GM12878 (cell line): ENCODE data around the gene BRSK2. TPM values are rescaled to one million over a fixed set of nuclear protein-coding genes. Genes with fewer than 3 reads are reported as not detected.

Source experiments
- ATAC-seq: fragments of 200-7000 bp; cut with Tn5 transposase; 3 replicates; pipeline ENCODE4 v1.9.1; 2020; ENCODE audit warnings: mild to moderate bottlenecking, moderate library complexity
- Bru-seq: library from RNA; stranded (reverse); fragments of 400-500 nt; gene quantifications from one replicate; lab custom pipeline; 2021; lab: Mats Ljungman, UMichigan
- BruChase-seq, 2 experiments: library from RNA; stranded (reverse); fragments of 400-500 nt; gene quantifications; one replicate each; lab custom pipeline; 2021; lab: Mats Ljungman, UMichigan
- BruUV-seq: library from RNA; stranded (reverse); fragments of 400-500 nt; replicated peaks from 2 replicates; lab custom pipeline; 2021; lab: Mats Ljungman, UMichigan
- CTCF ChIA-PET: fragments of 300-600 bp; sonication (Branson Sonifier 250); formaldehyde crosslinking; extraction: SDS; loops from one replicate; lab custom pipeline; 2021; ENCODE audit warnings: inconsistent platforms; lab: Yijun Ruan, JAX
- POLR2A ChIA-PET: fragments of 350-600 bp; formaldehyde crosslinking; extraction: SDS; loops from one replicate; lab custom pipeline; 2021; ENCODE audit warnings: inconsistent platforms; lab: Charles Lee
- RAD21 ChIA-PET: fragments of 300-600 bp; sonication (Branson Sonifier 250); formaldehyde crosslinking; loops from one replicate; lab custom pipeline; 2023; ENCODE audit warnings: antibody characterized with exemption; ENCODE audit not compliant: unreplicated experiment; lab: Charles Lee
- SMC1A ChIA-PET: fragments of 300-600 bp; sonication (Branson Sonifier 250); formaldehyde crosslinking; loops from one replicate; lab custom pipeline; 2023; ENCODE audit not compliant: unreplicated experiment, uncharacterized antibody; lab: Charles Lee
- DNase-seq: peaks from one replicate; pipeline ENCODE4 v3.0.0-alpha.2; 2011; ENCODE audit warnings: low read depth, low spot score
- FAIRE-seq: peaks from 3 replicates; lab custom pipeline; 2011; peaks lifted over from hg19 to GRCh38; lab: Jason Lieb, UNC
- H2AFZ ChIP-seq: 2 replicates; pipeline ENCODE4 v1.6.0; 2011; ENCODE audit warnings: low read depth, low read length, control low read depth; ENCODE audit not compliant: control insufficient read depth
- H3K27ac ChIP-seq: 2 replicates; pipeline ENCODE4 v1.5.1; 2011; ENCODE audit warnings: control low read depth; ENCODE audit not compliant: control insufficient read depth, insufficient read depth
- H3K27me3 ChIP-seq, 2 experiments: replicated peaks in 1 of 2; 2 replicates each; pipeline versions ENCODE4 v1.6.0 to v1.6.1; 2011; ENCODE audit warnings: low read length in 1 of 2; ENCODE audit not compliant: control insufficient read depth in 2 of 2, insufficient read depth in 2 of 2
- H3K36me3 ChIP-seq, 2 experiments: 2 replicates each; pipeline ENCODE4 v1.5.1; 2011; ENCODE audit warnings: low read length in 1 of 2; ENCODE audit not compliant: control insufficient read depth in 2 of 2, insufficient read depth in 2 of 2
- H3K4me1 ChIP-seq: 2 replicates; pipeline ENCODE4 v1.6.1; 2011; ENCODE audit warnings: mild to moderate bottlenecking, low read length, moderate library complexity, mixed read lengths; ENCODE audit not compliant: control insufficient read depth, insufficient read depth
- H3K4me2 ChIP-seq: 2 replicates; pipeline ENCODE4 v1.6.0; 2011; ENCODE audit warnings: control low read depth; ENCODE audit not compliant: control insufficient read depth, insufficient read depth
- H3K4me3 ChIP-seq: fragments of 200-600 bp; sonication (generic); 2 replicates; pipeline ENCODE4 v1.5.1; 2016
- H3K79me2 ChIP-seq: 2 replicates; pipeline ENCODE4 v1.6.0; 2011; ENCODE audit warnings: low read length; ENCODE audit not compliant: control insufficient read depth, insufficient read depth
- H3K9ac ChIP-seq: 2 replicates; pipeline ENCODE4 v1.8.0; 2011; ENCODE audit warnings: low read length, control low read depth, mixed read lengths; ENCODE audit not compliant: control insufficient read depth, insufficient read depth
- H3K9me3 ChIP-seq: replicated peaks from 3 replicates; pipeline ENCODE4 v1.5.1; 2011; ENCODE audit warnings: mild to moderate bottlenecking, low read length; ENCODE audit not compliant: control insufficient read depth, insufficient read depth
- H4K20me1 ChIP-seq: 2 replicates; pipeline ENCODE4 v1.6.0; 2011; ENCODE audit not compliant: control insufficient read depth, insufficient read depth
- CHD1 ChIP-seq: IDR thresholded peaks from 2 replicates; pipeline ENCODE4 v1.6.1; 2012; ENCODE audit warnings: low read depth, low read length, improper control_type of control experiment
- IRF4 ChIP-seq: IDR thresholded peaks from 2 replicates; pipeline ENCODE4 v1.6.1; 2011; ENCODE audit warnings: low read depth, low read length
- JUND ChIP-seq: IDR thresholded peaks from 2 replicates; pipeline ENCODE4 v1.6.1; 2012; ENCODE audit warnings: low read depth, mild to moderate bottlenecking, low read length, improper control_type of control experiment, moderate library complexity
- MEF2B ChIP-seq: fragments of 450-650 bp; IDR thresholded peaks from 2 replicates; pipeline ENCODE4 v1.6.1; 2018; ENCODE audit warnings: mild to moderate bottlenecking, moderate library complexity; ENCODE audit not compliant: partially characterized antibody, poor library complexity, severe bottlenecking
- MTA3 ChIP-seq: IDR thresholded peaks from 2 replicates; pipeline ENCODE4 v1.6.1; 2012; ENCODE audit warnings: low read length, inconsistent platforms, borderline replicate concordance
- PML ChIP-seq: IDR thresholded peaks from 2 replicates; pipeline ENCODE4 v1.6.1; 2012; ENCODE audit warnings: low read length, inconsistent platforms
- POU2F2 ChIP-seq: IDR thresholded peaks from 3 replicates; pipeline ENCODE4 v1.6.1; 2011; ENCODE audit warnings: low read depth, mild to moderate bottlenecking, low read length, borderline replicate concordance
- TBL1XR1 ChIP-seq: IDR thresholded peaks from 2 replicates; pipeline ENCODE4 v1.6.1; 2012; ENCODE audit warnings: low read depth, low read length, improper control_type of control experiment
- TCF7 ChIP-seq: IDR thresholded peaks from 2 replicates; pipeline ENCODE4 v1.6.1; 2014; ENCODE audit warnings: antibody characterized with exemption, borderline replicate concordance
- WGBS: methylation state at CpG from one replicate; pipeline ENCODE4 v1.1.6; 2016; ENCODE audit warnings: low lambda C conversion rate; ENCODE audit not compliant: insufficient replicate concordance, insufficient coverage; ENCODE audit errors: missing lambda C conversion rate; 5-methylcytosine and 5-hydroxymethylcytosine counted together
- in situ Hi-C: fragments of 300-500 bp; cut with MboI; formaldehyde crosslinking; loops from 9 replicates; pipeline ENCODE4 v1.14.3; 2018; ENCODE audit warnings: mixed read lengths
- intact Hi-C: fragments of 100-400 bp; cut with micrococcal nuclease; formaldehyde crosslinking; loops from one replicate; pipeline ENCODE4 v1.14.2; 2022; ENCODE audit not compliant: unreplicated experiment
- long read RNA-seq, 2 experiments: library from polyadenylated mRNA; unstranded; transcript quantifications; one replicate each; pipeline ENCODE4 v2.0.0, GENCODE V29; 2019 to 2020
- polyA minus RNA-seq, 3 experiments: library from RNA; depleted of rRNA, polyadenylated mRNA; stranded (reverse); fragments of >200 nt; gene quantifications; 2 replicates each; pipeline ENCODE4 v1.2.3, GENCODE V29; 2011
- polyA plus RNA-seq, 11 experiments: library from polyadenylated mRNA; depleted of rRNA in 4 of 11; unstranded in 6 of 11; stranded (reverse) in 5 of 11; fragments of >200 nt; fragmentation: Nextera tagmentation in 4 of 11; fragmentation: Illumina TruSeq in 1 of 11; extraction: Ambion mirVana in 4 of 11; extraction: Trizol in 1 of 11; gene quantifications; 1 replicate in 1 of 11; 2 replicates in 10 of 11; pipeline versions ENCODE4 v1.2.1 to v1.2.3, GENCODE V29; 2011 to 2016; ENCODE audit warnings: inconsistent platforms in 2 of 11, missing spikeins in 2 of 11, low read depth in 1 of 11
- total RNA-seq, 4 experiments: library from RNA; depleted of rRNA in 3 of 4; stranded (reverse); fragments of >200 nt in 3 of 4; fragmentation: Illumina TruSeq in 1 of 4; extraction: Trizol in 1 of 4; gene quantifications; 2 replicates each; pipeline versions ENCODE4 v1.2.1 to v1.2.3, GENCODE V29; 2013 to 2021
- TF ChIP-seq, protein P1 (sequence below): fragments of 450-650 bp; IDR thresholded peaks from 2 replicates; pipeline ENCODE4 v1.6.1; 2018; ENCODE audit warnings: borderline replicate concordance, mild to moderate bottlenecking; ENCODE audit not compliant: partially characterized antibody
- TF ChIP-seq, protein P2 (sequence below): fragments of 450-650 bp; IDR thresholded peaks from 2 replicates; pipeline ENCODE4 v1.6.1; 2016; ENCODE audit warnings: mild to moderate bottlenecking

The BRSK2 gene
- not detected in 2 replicates for total RNA-seq (2013; cell fraction: nucleolus; rRNA removed)
- total RNA-seq (2014; rRNA removed) (not detected in 2 replicates), total RNA-seq (2014; rRNA removed; fragmentation: Illumina TruSeq; extraction: Trizol) (not detected in 2 replicates), total RNA-seq (2021) (0.13 and 0.24 TPM in 2 replicates), polyA plus RNA-seq (2011; rRNA removed) (not detected in 2 replicates), polyA plus RNA-seq (2014; fragmentation: Illumina TruSeq; extraction: Trizol) (not detected in 2 replicates), polyA plus RNA-seq (2014; fragmentation: Nextera tagmentation; extraction: Ambion mirVana) (not detected), polyA plus RNA-seq (2014; rRNA removed) (not detected in 2 replicates), polyA plus RNA-seq (2016; fragmentation: Nextera tagmentation; extraction: Ambion mirVana) (not detected), polyA minus RNA-seq (2011; rRNA and poly(A)+ RNA removed) (not detected in 2 replicates), Bru-seq, nascent RNA (not detected), BruChase-seq, experiment 1, labeled RNA remaining after a 6-hour chase (percentile 3 among the genes with signal in this experiment), BruChase-seq, experiment 2, labeled RNA remaining after a 2-hour chase (percentile 3 among the genes with signal in this experiment)
- polyA plus RNA-seq (2011; ENCODE audit: low read depth) = not detected
- polyA plus RNA-seq (2011; cell fraction: cytosol; rRNA removed) = not detected in 2 replicates
- not detected in 2 replicates for polyA plus RNA-seq (2011; cell fraction: nucleus; rRNA removed)
- 0.06 TPM in 1 of 2 replicates, not detected in the other for polyA plus RNA-seq (2012)
- polyA minus RNA-seq (2011; cell fraction: cytosol; rRNA and poly(A)+ RNA removed) = not detected in 2 replicates
- not detected in 2 replicates for polyA minus RNA-seq (2011; cell fraction: nucleus; rRNA and poly(A)+ RNA removed)
- long read RNA-seq, experiment 1 = 0 reads
- long read RNA-seq, experiment 2 = 0 reads

DNA sequence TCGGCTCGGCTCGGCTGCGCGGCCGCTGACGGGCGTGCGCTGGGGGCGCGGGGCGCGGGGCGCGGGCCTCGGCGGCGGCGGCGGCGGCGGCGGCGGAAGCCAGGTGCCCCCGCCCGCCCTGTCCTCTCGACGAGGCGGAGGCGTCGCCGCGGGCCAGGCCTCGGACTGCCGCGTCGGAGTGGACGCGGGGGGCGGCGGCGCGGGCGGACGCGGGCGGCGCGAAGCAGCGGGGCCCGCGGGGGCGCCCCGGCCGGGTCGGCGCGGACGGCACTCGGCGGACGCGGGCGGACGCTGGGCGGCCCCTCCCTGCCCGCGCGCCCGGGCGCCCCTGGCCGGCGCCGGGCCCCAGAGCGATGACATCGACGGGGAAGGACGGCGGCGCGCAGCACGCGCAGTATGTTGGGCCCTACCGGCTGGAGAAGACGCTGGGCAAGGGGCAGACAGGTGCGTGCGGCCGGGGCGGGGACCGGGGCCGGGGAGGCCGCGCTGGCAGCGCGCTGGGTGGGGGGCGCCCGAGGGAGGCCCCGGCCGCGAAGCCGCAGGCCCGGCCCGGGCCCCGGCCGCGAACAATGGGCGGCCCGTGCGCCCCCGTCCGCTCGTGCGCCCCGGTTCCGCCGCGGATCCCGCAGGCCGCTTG lies at the start of gene BRSK2:
TSS of gene BRSK2 (plus strand) at position 3 of the 637 bp plus-strand sequence. CDS start at position 354, 351 bp downstream.
- Histone ChIP-seq H3K79me2 (no peaks in the 10 kb centered on the region), H3K36me3 (no peaks in the 10 kb centered on the region), H2AFZ (peak within 1 kb of the TSS; percentile 60), H3K4me3 (peak within 1 kb of the TSS; percentile 16; the same call in 1 of the 2 replicates), H3K4me2 (peak within 1 kb of the TSS; percentile 94), H3K4me1 (no peaks in the 10 kb centered on the region), H3K9me3 (no peaks in the 10 kb centered on the region), H4K20me1 (no peaks in the 10 kb centered on the region), H3K9ac (peak within 1 kb of the TSS; percentile 39; the same call in 1 of the 2 replicates), H3K27me3 (peaks cover 6 to 14% of the 10 kb centered on the region in 2 experiments), H3K27ac (no peak within 1 kb of the TSS)
- 28% methylated on average over 39 of the region's 119 CpGs for WGBS
- ChIA-PET POLR2A (no interaction called here), CTCF (no interaction called here), SMC1A (no interaction called here), RAD21 (no interaction called here)
- TF ChIP-seq TCF7 (no peak), IRF4 (no peak), TBL1XR1 (no peak), MTA3 (no peak), POU2F2 (no peak), PML (no peak), MEF2B (no peak), CHD1 (no peak), JUND (no peak)
- TF ChIP-seq, protein P1, sequence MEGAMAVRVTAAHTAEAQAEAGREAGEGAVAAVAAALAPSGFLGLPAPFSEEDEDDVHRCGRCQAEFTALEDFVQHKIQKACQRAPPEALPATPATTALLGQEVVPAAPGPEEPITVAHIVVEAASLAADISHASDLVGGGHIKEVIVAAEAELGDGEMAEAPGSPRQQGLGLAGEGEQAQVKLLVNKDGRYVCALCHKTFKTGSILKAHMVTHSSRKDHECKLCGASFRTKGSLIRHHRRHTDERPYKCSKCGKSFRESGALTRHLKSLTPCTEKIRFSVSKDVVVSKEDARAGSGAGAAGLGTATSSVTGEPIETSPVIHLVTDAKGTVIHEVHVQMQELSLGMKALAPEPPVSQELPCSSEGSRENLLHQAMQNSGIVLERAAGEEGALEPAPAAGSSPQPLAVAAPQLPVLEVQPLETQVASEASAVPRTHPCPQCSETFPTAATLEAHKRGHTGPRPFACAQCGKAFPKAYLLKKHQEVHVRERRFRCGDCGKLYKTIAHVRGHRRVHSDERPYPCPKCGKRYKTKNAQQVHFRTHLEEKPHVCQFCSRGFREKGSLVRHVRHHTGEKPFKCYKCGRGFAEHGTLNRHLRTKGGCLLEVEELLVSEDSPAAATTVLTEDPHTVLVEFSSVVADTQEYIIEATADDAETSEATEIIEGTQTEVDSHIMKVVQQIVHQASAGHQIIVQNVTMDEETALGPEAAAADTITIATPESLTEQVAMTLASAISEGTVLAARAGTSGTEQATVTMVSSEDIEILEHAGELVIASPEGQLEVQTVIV = no peak
- TF ChIP-seq, protein P2, sequence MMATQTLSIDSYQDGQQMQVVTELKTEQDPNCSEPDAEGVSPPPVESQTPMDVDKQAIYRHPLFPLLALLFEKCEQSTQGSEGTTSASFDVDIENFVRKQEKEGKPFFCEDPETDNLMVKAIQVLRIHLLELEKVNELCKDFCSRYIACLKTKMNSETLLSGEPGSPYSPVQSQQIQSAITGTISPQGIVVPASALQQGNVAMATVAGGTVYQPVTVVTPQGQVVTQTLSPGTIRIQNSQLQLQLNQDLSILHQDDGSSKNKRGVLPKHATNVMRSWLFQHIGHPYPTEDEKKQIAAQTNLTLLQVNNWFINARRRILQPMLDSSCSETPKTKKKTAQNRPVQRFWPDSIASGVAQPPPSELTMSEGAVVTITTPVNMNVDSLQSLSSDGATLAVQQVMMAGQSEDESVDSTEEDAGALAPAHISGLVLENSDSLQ = no peak
- no peak for FAIRE-seq
- intact Hi-C loops = loop anchor here (10.0 kb wide), 1 partner anchor 85 kb away; the partner anchor contains the start of gene TOLLIP
- no TSS peak for BruUV-seq
- no peak for DNase-seq
- in situ Hi-C loops = no loop called here
- no peak for ATAC-seq
